CD14-positive monocyte (primary cell): ENCODE data around the gene SGPL1. TPM values are rescaled to one million over a fixed set of nuclear protein-coding genes. Genes with fewer than 3 reads are reported as not detected.

Experiments
- DNase-seq, 3 donors: peaks; one replicate each; pipeline ENCODE4 v3.0.0-alpha.2; 2011 to 2022
- H2AFZ ChIP-seq: 2 replicates; pipeline ENCODE4 v1.6.0; 2012; ENCODE audit warnings: mild to moderate bottlenecking, low read depth, low read length, inconsistent platforms; ENCODE audit not compliant: insufficient read depth, poor library complexity, severe bottlenecking
- H3K27ac ChIP-seq, 2 donors: 1 replicate in 1 of 2; 2 replicates in 1 of 2; pipeline ENCODE4 v1.5.1; 2012 to 2013; ENCODE audit warnings: low read length in 2 of 2, control low read depth in 1 of 2, inconsistent platforms in 1 of 2, low read depth in 1 of 2, mild to moderate bottlenecking in 1 of 2
- H3K27me3 ChIP-seq, 2 donors: one replicate each; pipeline versions ENCODE4 v1.6.0 to v1.6.1; 2011 to 2013; ENCODE audit warnings: low read length in 2 of 2; ENCODE audit not compliant: control insufficient read depth in 2 of 2, insufficient read depth in 2 of 2
- H3K36me3 ChIP-seq, 2 donors: replicated peaks in 1 of 2; 1 replicate in 1 of 2; 2 replicates in 1 of 2; pipeline versions ENCODE4 v1.5.1 to v1.6.1; 2012 to 2013; ENCODE audit warnings: low read length in 2 of 2, control low read depth in 1 of 2, inconsistent platforms in 1 of 2, mild to moderate bottlenecking in 1 of 2; ENCODE audit not compliant: insufficient read depth in 2 of 2, control insufficient read depth in 1 of 2
- H3K4me1 ChIP-seq, 2 donors: 1 replicate in 1 of 2; 2 replicates in 1 of 2; pipeline versions ENCODE4 v1.5.1 to v1.6.1; 2012 to 2013; ENCODE audit warnings: low read length in 2 of 2, control low read depth in 1 of 2, inconsistent platforms in 1 of 2, mild to moderate bottlenecking in 1 of 2, moderate library complexity in 1 of 2; ENCODE audit not compliant: insufficient read depth in 2 of 2, control insufficient read depth in 1 of 2
- H3K4me2 ChIP-seq: replicated peaks from 2 replicates; pipeline ENCODE3; 2012; ENCODE audit warnings: low read length, moderate library complexity, mild to moderate bottlenecking; ENCODE audit not compliant: poor library complexity, severe bottlenecking; ENCODE audit errors: extremely low read depth
- H3K4me3 ChIP-seq, 3 experiments: fragments of 200-600 bp in 1 of 3; sonication (generic) in 1 of 3; replicated peaks in 1 of 3; 1 replicate in 2 of 3; 2 replicates in 1 of 3; pipeline ENCODE4 v1.5.1; 2011 to 2013; ENCODE audit warnings: low read length in 3 of 3, mild to moderate bottlenecking in 3 of 3, control low read depth in 2 of 3, low read depth in 2 of 3, inconsistent platforms in 1 of 3, moderate library complexity in 1 of 3
- H3K79me2 ChIP-seq: 2 replicates; pipeline ENCODE4 v1.6.0; 2012; ENCODE audit warnings: mild to moderate bottlenecking, control low read depth, inconsistent platforms, low read length, moderate library complexity; ENCODE audit not compliant: insufficient read depth
- H3K9ac ChIP-seq: 2 replicates; pipeline ENCODE4 v1.6.0; 2017; ENCODE audit warnings: low read length, mild to moderate bottlenecking; ENCODE audit not compliant: insufficient read depth, poor library complexity, severe bottlenecking
- H3K9me3 ChIP-seq, 2 donors: replicated peaks in 1 of 2; 1 replicate in 1 of 2; 2 replicates in 1 of 2; pipeline versions ENCODE4 v1.5.1 to v1.6.1; 2012 to 2013; ENCODE audit warnings: low read length in 2 of 2, control low read depth in 1 of 2; ENCODE audit not compliant: control insufficient read depth in 1 of 2, insufficient read depth in 1 of 2
- H4K20me1 ChIP-seq: 2 replicates; pipeline ENCODE4 v1.6.0; 2012; ENCODE audit warnings: mild to moderate bottlenecking, low read length, control low read depth, moderate library complexity; ENCODE audit not compliant: insufficient read depth
- H3K27ac Mint-ChIP-seq, 7 donors: one replicate each; pipeline ENCODE4 v1.8.0; 2020; ENCODE audit warnings: mild to moderate bottlenecking in 7 of 7, mixed read lengths in 7 of 7, moderate library complexity in 6 of 7, inconsistent platforms in 2 of 7
- H3K27me3 Mint-ChIP-seq, 3 donors: one replicate each; pipeline ENCODE4 v1.8.0; 2021 to 2022; ENCODE audit warnings: low read depth in 3 of 3, mild to moderate bottlenecking in 3 of 3, mixed read lengths in 3 of 3, moderate library complexity in 3 of 3, inconsistent platforms in 1 of 3
- H3K36me3 Mint-ChIP-seq, 2 donors: one replicate each; pipeline ENCODE4 v1.8.0; 2020; ENCODE audit warnings: mixed read lengths in 2 of 2, inconsistent platforms in 1 of 2, mild to moderate bottlenecking in 1 of 2
- H3K4me1 Mint-ChIP-seq: one replicate; pipeline ENCODE4 v1.8.0; 2020; ENCODE audit warnings: mild to moderate bottlenecking, mixed read lengths
- H3K4me3 Mint-ChIP-seq, 2 donors: one replicate each; pipeline ENCODE4 v1.8.0; 2020; ENCODE audit warnings: mild to moderate bottlenecking in 2 of 2, mixed read lengths in 2 of 2, moderate library complexity in 1 of 2
- H3K9me3 Mint-ChIP-seq, 7 donors: one replicate each; pipeline ENCODE4 v1.8.0; 2020 to 2022; ENCODE audit warnings: mixed read lengths in 7 of 7, mild to moderate bottlenecking in 6 of 7, moderate library complexity in 6 of 7, inconsistent platforms in 2 of 7
- CTCF ChIP-seq: fragments of 200-600 bp; IDR thresholded peaks from one replicate; pipeline ENCODE4 v1.8.0; 2022; ENCODE audit warnings: antibody characterized with exemption, mild to moderate bottlenecking
- WGBS: methylation state at CpG from one replicate; pipeline ENCODE4 v1.1.5; 2013; ENCODE audit warnings: missing lambda C conversion rate; ENCODE audit not compliant: insufficient coverage; 5-methylcytosine and 5-hydroxymethylcytosine counted together
- intact Hi-C, 2 donors: fragments of 100-400 bp; cut with micrococcal nuclease; formaldehyde crosslinking; loops; one replicate each; pipeline versions ENCODE4 v1.15.0 to v1.15.1; 2023
- polyA plus RNA-seq, 3 donors: library from polyadenylated mRNA; depleted of rRNA in 1 of 3; unstranded in 2 of 3; stranded (reverse) in 1 of 3; fragments of 300-500 nt in 2 of 3; fragments of >200 nt in 1 of 3; fragmentation: Illumina TruSeq in 2 of 3; gene quantifications; 1 replicate in 2 of 3; 2 replicates in 1 of 3; pipeline ENCODE4 v1.2.3, GENCODE V29; 2012 to 2021

Gene SGPL1
- polyA plus RNA-seq, 3 donors, result 16.6 to 26.8 (median 26.1) TPM

- no peak overlapping the region for H3K27ac ChIP-seq
- no peak for TF ChIP-seq CTCF
- no peak for DNase-seq
- H3K36me3 ChIP-seq, result no peaks in the 10 kb centered on the region
- H3K27me3 ChIP-seq, result no peaks in the 10 kb centered on the region
- 0% methylated on average over 2 of the region's 5 CpGs for WGBS
- H2AFZ ChIP-seq, result peak overlapping the region; percentile 6
- intact Hi-C loops, result no loop called here
- Mint-ChIP-seq H3K27ac (no peak overlapping the region), H3K4me1 (peaks cover 9% of the 10 kb centered on the region), H3K27me3 (peaks cover 0 to 5% (median 1%) of the 10 kb centered on the region in 3 donors), H3K4me3 (no peak overlapping the region), H3K9me3 (no peaks in the 10 kb centered on the region), H3K36me3 (no peaks in the 10 kb centered on the region)
- no peaks in the 10 kb centered on the region for H3K9me3 ChIP-seq
- H3K4me1 ChIP-seq, result no peaks in the 10 kb centered on the region
- H3K9ac ChIP-seq, result no peak overlapping the region
- H4K20me1 ChIP-seq, result no peaks in the 10 kb centered on the region
- no peak overlapping the region for H3K4me3 ChIP-seq
- no peaks in the 10 kb centered on the region for H3K79me2 ChIP-seq
- H3K4me2 ChIP-seq, result no peak overlapping the region
Measured at GRCh38 chr10:70791386-70792039, 24.2 kb upstream of the SGPL1 start.

GRCh38 chr10:70795613-70796012 lies 20.1 kb upstream of the SGPL1 start:
- H3K27me3 Mint-ChIP-seq, result peaks cover 0 to 6% (median 0%) of the 10 kb centered on the region in 3 donors
- H4K20me1 ChIP-seq, result no peaks in the 10 kb centered on the region
- no peak for TF ChIP-seq CTCF
- H3K79me2 ChIP-seq, result no peaks in the 10 kb centered on the region
- peaks cover 20% of the 10 kb centered on the region in 2 donors for H3K4me1 ChIP-seq
- no peak overlapping the region for H3K27ac ChIP-seq
- no peak overlapping the region for H3K4me2 ChIP-seq
- no peaks in the 10 kb centered on the region for H3K27me3 ChIP-seq
- H3K9me3 Mint-ChIP-seq, result peaks cover 0 to 2% (median under 1%) of the 10 kb centered on the region in 7 donors
- H3K9ac ChIP-seq, result no peak overlapping the region
- intact Hi-C loops, result no loop called here
- no peak overlapping the region for H3K4me3 ChIP-seq
- H3K4me3 Mint-ChIP-seq, result no peak overlapping the region
- H3K4me1 Mint-ChIP-seq, result peaks cover 28% of the 10 kb centered on the region
- H3K36me3 Mint-ChIP-seq, result no peaks in the 10 kb centered on the region
- no peak overlapping the region for H2AFZ ChIP-seq
- 100% methylated on average over 1 of the region's 1 CpG for WGBS
- H3K27ac Mint-ChIP-seq, result no peak overlapping the region
- no peaks in the 10 kb centered on the region for H3K9me3 ChIP-seq
- DNase-seq, result no peak
- H3K36me3 ChIP-seq, result no peaks in the 10 kb centered on the region
